AG04449 (cell line): ENCODE measurements around the gene KATNAL2.
A peak's percentile ranks its signal among the peaks of the same experiment; 100 is the strongest.

Source experiments
- CTCF ChIA-PET: fragments of 350-600 bp; formaldehyde crosslinking; extraction: SDS; loops from one replicate; lab custom pipeline; 2021; ENCODE audit warnings: antibody characterized with exemption; lab: Yijun Ruan, JAX
- POLR2A ChIA-PET: fragments of 400-600, 350-600 bp; formaldehyde crosslinking; extraction: SDS; loops from one replicate; lab custom pipeline; 2020; ENCODE audit warnings: antibody characterized with exemption, inconsistent platforms; lab: Yijun Ruan, JAX
- DNase-seq: peaks from one replicate; pipeline ENCODE4 v3.0.0-alpha.2; 2010; ENCODE audit warnings: low read depth, low spot score
- H3K4me3 ChIP-seq: 2 replicates; pipeline ENCODE4 v1.5.1; 2011; ENCODE audit warnings: low read depth, mild to moderate bottlenecking, control low read depth, low read length
- TF ChIP-seq, protein P1 (sequence below): IDR thresholded peaks from one replicate; pipeline ENCODE4 v1.5.1; 2011; ENCODE audit warnings: mild to moderate bottlenecking, moderate library complexity, low read length, control low read depth, inconsistent platforms; ENCODE audit not compliant: insufficient read depth; ENCODE audit errors: missing control alignments

Gene KATNAL2

DNA sequence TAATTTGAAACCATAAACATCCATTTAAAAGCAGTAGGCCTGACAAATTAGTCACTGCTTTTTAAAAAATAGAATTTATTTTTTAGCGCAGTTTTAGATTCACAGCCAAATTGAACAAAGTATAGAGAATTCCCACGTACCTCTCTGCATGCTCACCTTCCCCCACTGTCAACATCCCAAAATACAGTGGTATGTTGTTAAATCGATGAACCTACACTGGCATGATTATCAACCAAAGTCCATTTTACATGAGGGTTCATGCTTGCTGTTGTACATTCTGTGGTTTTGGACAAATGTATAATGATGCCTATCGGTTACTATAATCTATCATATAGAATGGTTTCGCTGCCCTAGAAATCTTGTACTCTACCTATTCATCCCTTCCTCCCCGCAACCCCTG, 123.6 kb downstream of the KATNAL2 start:
- TF ChIP-seq, protein P1, sequence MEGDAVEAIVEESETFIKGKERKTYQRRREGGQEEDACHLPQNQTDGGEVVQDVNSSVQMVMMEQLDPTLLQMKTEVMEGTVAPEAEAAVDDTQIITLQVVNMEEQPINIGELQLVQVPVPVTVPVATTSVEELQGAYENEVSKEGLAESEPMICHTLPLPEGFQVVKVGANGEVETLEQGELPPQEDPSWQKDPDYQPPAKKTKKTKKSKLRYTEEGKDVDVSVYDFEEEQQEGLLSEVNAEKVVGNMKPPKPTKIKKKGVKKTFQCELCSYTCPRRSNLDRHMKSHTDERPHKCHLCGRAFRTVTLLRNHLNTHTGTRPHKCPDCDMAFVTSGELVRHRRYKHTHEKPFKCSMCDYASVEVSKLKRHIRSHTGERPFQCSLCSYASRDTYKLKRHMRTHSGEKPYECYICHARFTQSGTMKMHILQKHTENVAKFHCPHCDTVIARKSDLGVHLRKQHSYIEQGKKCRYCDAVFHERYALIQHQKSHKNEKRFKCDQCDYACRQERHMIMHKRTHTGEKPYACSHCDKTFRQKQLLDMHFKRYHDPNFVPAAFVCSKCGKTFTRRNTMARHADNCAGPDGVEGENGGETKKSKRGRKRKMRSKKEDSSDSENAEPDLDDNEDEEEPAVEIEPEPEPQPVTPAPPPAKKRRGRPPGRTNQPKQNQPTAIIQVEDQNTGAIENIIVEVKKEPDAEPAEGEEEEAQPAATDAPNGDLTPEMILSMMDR, result no peak
- POLR2A ChIA-PET, result no interaction called here
- no peak for DNase-seq
- H3K4me3 ChIP-seq, result no peak overlapping the region
- CTCF ChIA-PET, result interaction anchor here (1.2 kb wide), 3 partner anchors 8 to 708 kb away, joined by 3 read pairs; no protein-coding TSS in a partner anchor

DNA sequence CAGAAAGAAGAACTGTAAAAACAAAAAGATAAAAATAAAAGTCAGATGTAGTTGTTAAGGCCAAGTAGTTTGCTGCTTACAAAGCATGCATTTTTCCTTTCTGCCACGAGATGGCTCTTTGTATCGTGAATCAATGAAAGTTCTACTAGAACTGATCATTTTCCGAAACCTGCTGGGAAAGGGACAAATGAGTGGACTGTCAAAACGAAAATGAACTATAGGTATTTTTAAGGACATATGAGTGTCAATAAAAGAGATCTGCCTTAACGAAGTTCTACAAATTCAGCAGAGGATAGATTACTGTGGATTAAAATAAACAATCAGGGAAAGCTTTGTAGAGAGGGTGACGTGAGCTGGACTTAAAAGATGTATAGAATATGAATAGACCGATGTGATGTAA, 133.1 kb downstream of the KATNAL2 start:
- TF ChIP-seq, protein P1, result peak; percentile 47
- no peak overlapping the region for H3K4me3 ChIP-seq
- peak; percentile 17 for DNase-seq
- POLR2A ChIA-PET, result no interaction called here
- CTCF ChIA-PET, result interaction anchor here (0.6 to 5.3 kb wide), 12 partner anchors 10 to 700 kb away, joined by 3 to 62 read pairs (median 4); no protein-coding TSS in a partner anchor

DNA sequence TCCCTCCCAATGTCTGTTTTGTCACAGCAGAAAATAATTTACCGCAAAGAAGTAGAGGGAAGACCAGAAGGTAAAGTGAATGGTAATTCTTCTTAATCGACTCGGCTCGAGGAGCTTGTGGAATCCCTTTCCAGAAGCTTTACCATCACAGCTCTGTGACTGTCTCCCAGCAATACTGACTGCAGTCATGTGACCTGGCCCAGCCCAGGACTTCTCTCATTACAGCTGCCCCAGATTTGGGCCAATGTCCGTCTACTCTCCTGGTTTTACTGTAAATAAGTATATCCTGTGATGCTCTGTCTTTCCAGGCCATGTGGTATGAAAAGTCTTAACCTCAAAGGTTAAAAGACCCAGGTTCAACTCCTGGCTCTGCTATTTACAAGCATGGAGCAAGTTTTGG, 137.0 kb downstream of the KATNAL2 start:
- no peak for DNase-seq
- TF ChIP-seq, protein P1, result no peak
- CTCF ChIA-PET, result interaction anchor here (0.7 to 2.5 kb wide), 5 partner anchors 13 to 702 kb away, joined by 3 to 9 read pairs (median 4); no protein-coding TSS in a partner anchor
- POLR2A ChIA-PET, result no interaction called here
- no peak overlapping the region for H3K4me3 ChIP-seq

DNA sequence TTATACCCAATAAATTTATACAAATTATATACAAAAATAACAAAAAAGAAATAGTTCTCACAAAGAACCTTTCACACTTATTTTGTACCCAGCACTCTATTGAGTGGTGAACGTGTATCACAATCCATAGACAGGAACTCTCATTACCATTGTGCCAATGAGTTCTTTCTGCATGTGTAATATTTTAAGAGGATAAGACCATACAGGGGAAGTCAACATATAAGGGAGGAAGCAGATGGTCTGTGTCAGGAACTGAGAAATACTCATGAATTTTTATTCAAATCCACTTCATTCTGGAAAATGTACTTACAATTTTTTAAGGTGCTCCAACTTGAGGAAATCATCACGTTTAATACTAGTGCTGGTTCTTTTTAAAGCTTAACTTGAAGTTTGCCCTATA, 145.1 kb downstream of the KATNAL2 start:
- TF ChIP-seq, protein P1, result no peak
- no peak overlapping the region for H3K4me3 ChIP-seq
- CTCF ChIA-PET, result no interaction called here
- DNase-seq, result no peak
- POLR2A ChIA-PET, result no interaction called here

DNA sequence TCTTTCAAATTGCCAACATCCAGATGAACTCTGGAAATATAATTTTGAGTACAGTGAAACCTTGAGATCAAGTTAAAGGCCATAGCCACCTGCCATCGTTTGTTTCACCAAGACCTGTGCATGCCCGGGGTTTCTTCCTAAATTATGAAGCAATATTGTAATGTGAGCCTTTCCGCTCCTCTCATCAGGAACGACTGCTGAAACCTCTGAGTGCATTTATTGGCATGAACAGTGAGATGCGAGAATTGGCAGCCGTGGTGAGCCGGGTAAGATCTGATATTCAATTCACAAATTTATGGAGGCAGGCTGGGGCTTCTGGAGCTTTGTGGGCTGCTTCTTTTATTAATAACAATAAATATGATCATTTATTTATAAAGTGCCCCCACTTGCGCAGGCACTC, 145.7 kb downstream of the KATNAL2 start:
- TF ChIP-seq, protein P1, result no peak
- CTCF ChIA-PET, result no interaction called here
- POLR2A ChIA-PET, result no interaction called here
- no peak overlapping the region for H3K4me3 ChIP-seq
- DNase-seq, result no peak

DNA sequence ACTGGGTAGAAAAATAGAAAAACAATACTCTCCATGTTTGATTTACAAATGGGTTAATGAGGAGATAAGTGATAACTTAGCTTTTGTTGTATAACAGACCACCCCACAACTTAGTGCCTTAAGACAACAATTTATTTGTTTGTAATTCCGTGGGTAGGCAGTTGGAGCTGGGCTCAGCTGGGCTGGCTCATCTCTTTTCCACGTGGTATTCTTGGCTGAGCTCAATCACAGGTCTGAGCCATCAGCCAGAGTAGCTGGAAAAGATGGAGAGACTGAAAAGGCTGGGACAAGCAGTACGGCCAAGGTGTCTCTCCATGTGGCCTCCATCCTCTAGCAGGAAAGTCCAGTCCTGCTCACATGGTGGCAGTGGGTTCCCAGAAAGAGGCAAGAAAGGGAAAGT, 150.2 kb downstream of the KATNAL2 start:
- H3K4me3 ChIP-seq, result no peak overlapping the region
- TF ChIP-seq, protein P1, result no peak
- ChIA-PET POLR2A (no interaction called here), CTCF (interaction anchor here (0.9 to 1.6 kb wide), 3 partner anchors 13 to 32 kb away, joined by 3 to 4 read pairs (median 4); no protein-coding TSS in a partner anchor)
- DNase-seq, result no peak
